ENCODE measurements around the gene FAM181A.

FAM181A gene

GRCh38 chr14:93964820-93965286 lies 37.7 kb downstream of the FAM181A start:
- DNase-seq, result no peak

- DNase-seq, result no peak
Observed at GRCh38 chr14:93965287-93965821, 38.2 kb downstream of the FAM181A start.

- no peak for DNase-seq
Observed at GRCh38 chr14:93965946-93966474, 38.9 kb downstream of the FAM181A start.

- DNase-seq, result no peak
Observed at GRCh38 chr14:93967637-93968250, 40.6 kb downstream of the FAM181A start.

- DNase-seq, result no peak
Observed at GRCh38 chr14:93969082-93969828, 42.1 kb downstream of the FAM181A start.

- no peak for DNase-seq
Observed at GRCh38 chr14:93970585-93970964, 43.4 kb downstream of the FAM181A start.

- DNase-seq, result peak; percentile 57
Observed at GRCh38 chr14:93970965-93971634, 44.0 kb downstream of the FAM181A start.

- no peak for DNase-seq
Observed at GRCh38 chr14:93971635-93972027, 44.5 kb downstream of the FAM181A start.

- DNase-seq, result no peak
Observed at GRCh38 chr14:93972618-93973205, 45.6 kb downstream of the FAM181A start.

GRCh38 chr14:93973607-93974006 lies 46.5 kb downstream of the FAM181A start:
- DNase-seq, result no peak

GRCh38 chr14:93974299-93974698 lies 47.2 kb downstream of the FAM181A start:
- no peak for DNase-seq

- DNase-seq, result no peak
Observed at GRCh38 chr14:93974833-93975232, 47.7 kb downstream of the FAM181A start.

GRCh38 chr14:93975791-93976476 lies 48.8 kb downstream of the FAM181A start:
- DNase-seq, result no peak

- DNase-seq, result no peak
Observed at GRCh38 chr14:93976477-93977057, 49.4 kb downstream of the FAM181A start, which contains the start of gene ASB2. TSS of gene ASB2 (minus strand) at chr14:93976570. CDS start at chr14:93964539, 12,031 bp downstream.

- DNase-seq, result no peak
Observed at GRCh38 chr14:93977171-93977570, 50.0 kb downstream of the FAM181A start.

- no peak for DNase-seq
Observed at GRCh38 chr14:93977790-93978581, 50.8 kb downstream of the FAM181A start.

- DNase-seq, result no peak
Observed at GRCh38 chr14:93978735-93979134, 51.6 kb downstream of the FAM181A start.
